ENCODE measurements around the gene PIGO. TPM values are rescaled to one million over a fixed set of nuclear protein-coding genes. Genes with fewer than 3 reads are reported as not detected.

PIGO gene
- total RNA-seq, 3 donors from 2014 or later, result 15.4 to 24.9 (median 18.0) TPM

- DNase-seq (ENCODE audit: low spot score in 2 of 2), result peak; percentile 76 to 78
- peak overlapping the region; percentile 97 to 98 (median 98) for H3K4me3 ChIP-seq
- H3K36me3 ChIP-seq, result no peaks in the 10 kb centered on the region
- no peaks in the 10 kb centered on the region for H3K27me3 ChIP-seq
- TF ChIP-seq POLR2AphosphoS5 (IDR thresholded peaks at IDR 0.05) (peak in 1 of 3 donors; percentile 13), POLR2A (IDR thresholded peaks at IDR 0.05) (no peak)
- TF ChIP-seq, protein P1, sequence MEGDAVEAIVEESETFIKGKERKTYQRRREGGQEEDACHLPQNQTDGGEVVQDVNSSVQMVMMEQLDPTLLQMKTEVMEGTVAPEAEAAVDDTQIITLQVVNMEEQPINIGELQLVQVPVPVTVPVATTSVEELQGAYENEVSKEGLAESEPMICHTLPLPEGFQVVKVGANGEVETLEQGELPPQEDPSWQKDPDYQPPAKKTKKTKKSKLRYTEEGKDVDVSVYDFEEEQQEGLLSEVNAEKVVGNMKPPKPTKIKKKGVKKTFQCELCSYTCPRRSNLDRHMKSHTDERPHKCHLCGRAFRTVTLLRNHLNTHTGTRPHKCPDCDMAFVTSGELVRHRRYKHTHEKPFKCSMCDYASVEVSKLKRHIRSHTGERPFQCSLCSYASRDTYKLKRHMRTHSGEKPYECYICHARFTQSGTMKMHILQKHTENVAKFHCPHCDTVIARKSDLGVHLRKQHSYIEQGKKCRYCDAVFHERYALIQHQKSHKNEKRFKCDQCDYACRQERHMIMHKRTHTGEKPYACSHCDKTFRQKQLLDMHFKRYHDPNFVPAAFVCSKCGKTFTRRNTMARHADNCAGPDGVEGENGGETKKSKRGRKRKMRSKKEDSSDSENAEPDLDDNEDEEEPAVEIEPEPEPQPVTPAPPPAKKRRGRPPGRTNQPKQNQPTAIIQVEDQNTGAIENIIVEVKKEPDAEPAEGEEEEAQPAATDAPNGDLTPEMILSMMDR (IDR thresholded peaks at IDR 0.05), result peak in 1 of 3 donors; percentile 34
- peak overlapping the region; percentile 100 for H3K27ac ChIP-seq
- intact Hi-C loops (cut with DNase I; ENCODE audit: low total_unique reads), result loop anchor here (2.0 kb wide), 1 partner anchor 25 kb away; the partner anchor contains the start of gene PIGO
- no peaks in the 10 kb centered on the region for H3K9me3 ChIP-seq
- peaks cover 8 to 12% of the 10 kb centered on the region in 2 donors for H3K4me1 ChIP-seq
Observed at GRCh38 chr9:35071814-35072460, 24.5 kb downstream of the PIGO start.

GRCh38 chr9:35070823-35071813 lies 25.3 kb downstream of the PIGO start:
- peaks cover 8 to 12% of the 10 kb centered on the region in 2 donors for H3K4me1 ChIP-seq
- H3K4me3 ChIP-seq, result peak overlapping the region; percentile 97 to 98 (median 98)
- DNase-seq (ENCODE audit: low spot score in 2 of 2), result peak in 1 of 2 donors; percentile 22
- H3K27me3 ChIP-seq, result no peaks in the 10 kb centered on the region
- intact Hi-C loops (cut with DNase I; ENCODE audit: low total_unique reads), result loop anchor here (2.0 kb wide), 1 partner anchor 26 kb away; the partner anchor contains the start of gene PIGO
- peaks cover 4% of the 10 kb centered on the region for H3K36me3 ChIP-seq
- TF ChIP-seq, protein P1 (IDR thresholded peaks at IDR 0.05), result no peak
- TF ChIP-seq POLR2AphosphoS5 (IDR thresholded peaks at IDR 0.05) (no peak), POLR2A (IDR thresholded peaks at IDR 0.05) (no peak)
- H3K9me3 ChIP-seq, result no peaks in the 10 kb centered on the region
- peak overlapping the region; percentile 100 for H3K27ac ChIP-seq

DNA sequence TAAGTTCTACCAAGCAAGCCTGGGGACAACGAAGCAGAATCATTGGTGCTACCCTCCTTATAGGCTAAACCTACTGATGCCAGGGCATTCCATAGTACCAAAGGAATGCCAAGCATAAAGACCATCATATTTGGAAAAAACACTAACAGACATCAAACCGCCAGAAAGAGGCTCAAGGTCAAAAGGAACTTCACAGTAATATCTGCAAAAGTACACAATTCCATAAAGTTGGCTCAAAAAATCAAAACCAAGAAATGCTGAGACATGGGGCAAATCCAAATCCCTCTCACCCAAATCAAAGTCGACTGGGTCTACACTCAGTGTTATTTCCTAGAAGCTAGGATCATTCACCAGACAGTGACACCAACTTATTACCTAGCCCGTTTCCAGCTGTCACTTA lies 27.4 kb downstream of the PIGO start:
- Histone ChIP-seq H3K4me3 (no peak overlapping the region), H3K36me3 (peaks cover 17% of the 10 kb centered on the region), H3K27me3 (no peaks in the 10 kb centered on the region), H3K4me1 (peaks cover 8 to 12% of the 10 kb centered on the region in 2 donors), H3K27ac (no peak overlapping the region), H3K9me3 (no peaks in the 10 kb centered on the region)
- no peak for DNase-seq (ENCODE audit: low spot score in 2 of 2)
- TF ChIP-seq POLR2A (IDR thresholded peaks at IDR 0.05), result no peak
- no peak for TF ChIP-seq POLR2AphosphoS5 (IDR thresholded peaks at IDR 0.05)
- TF ChIP-seq, protein P1 (IDR thresholded peaks at IDR 0.05), result no peak
- intact Hi-C loops (cut with DNase I; ENCODE audit: low total_unique reads), result no loop called here

GRCh38 chr9:35067056-35067455 lies 29.3 kb downstream of the PIGO start:
- no peak overlapping the region for H3K4me3 ChIP-seq
- TF ChIP-seq POLR2AphosphoS5 (IDR thresholded peaks at IDR 0.05) (no peak), POLR2A (IDR thresholded peaks at IDR 0.05) (no peak)
- TF ChIP-seq, protein P1 (IDR thresholded peaks at IDR 0.05), result no peak
- DNase-seq (ENCODE audit: low spot score in 2 of 2), result no peak
- H3K27me3 ChIP-seq, result no peaks in the 10 kb centered on the region
- no peak overlapping the region for H3K27ac ChIP-seq
- H3K4me1 ChIP-seq, result peaks cover 8 to 12% of the 10 kb centered on the region in 2 donors
- no peaks in the 10 kb centered on the region for H3K9me3 ChIP-seq
- H3K36me3 ChIP-seq, result peaks cover 20% of the 10 kb centered on the region
- intact Hi-C loops (cut with DNase I; ENCODE audit: low total_unique reads), result no loop called here

Data from breast epithelium (tissue), 4 donors.